K562 (cell line): Measurements from ENCODE around the gene TESK1. TPM values are rescaled to one million over a fixed set of nuclear protein-coding genes. Genes with fewer than 3 reads are reported as not detected.

Experiments used
- E2F5 ChIP-seq: sonication (generic); formaldehyde crosslinking; IDR thresholded peaks from 2 replicates; pipeline ENCODE4 v1.8.0; 2022; ENCODE audit warnings: mild to moderate bottlenecking, missing genetic modification reagents
- ELF4 ChIP-seq: fragments of 450-650 bp; formaldehyde crosslinking; IDR thresholded peaks from 2 replicates; pipeline ENCODE4 v1.4.0; 2022; ENCODE audit warnings: missing genetic modification characterization
- ETS1 ChIP-seq: conservative IDR thresholded peaks from 2 replicates; pipeline ENCODE4 v1.6.1; 2011; ENCODE audit warnings: low read depth, mild to moderate bottlenecking, low read length; ENCODE audit not compliant: control insufficient read depth
- FOXP1 ChIP-seq: sonication (generic); formaldehyde crosslinking; IDR thresholded peaks from 2 replicates; pipeline ENCODE4 v1.8.0; 2022; ENCODE audit warnings: mild to moderate bottlenecking, missing genetic modification reagents
- GABPB1 ChIP-seq: sonication (generic); formaldehyde crosslinking; IDR thresholded peaks from 2 replicates; pipeline ENCODE4 v1.8.0; 2022; ENCODE audit warnings: mild to moderate bottlenecking, missing genetic modification reagents
- GTF3C2 ChIP-seq: IDR thresholded peaks from 3 replicates; pipeline ENCODE4 v1.6.1; 2011; ENCODE audit warnings: borderline replicate concordance, mild to moderate bottlenecking, moderate library complexity; ENCODE audit not compliant: insufficient read length; ENCODE audit errors: extremely low read depth
- HLTF ChIP-seq: fragments of 450-650 bp; IDR thresholded peaks from 2 replicates; pipeline ENCODE4 v1.6.1; 2016
- HMG20B ChIP-seq: fragments of 250-450 bp; sonication (Bioruptor Pico); IDR thresholded peaks from 2 replicates; pipeline ENCODE4 v1.5.0; 2021; ENCODE audit warnings: mild to moderate bottlenecking
- MYC ChIP-seq, 2 experiments: fragments of 250-450 bp in 1 of 2; sonication (Bioruptor Pico) in 1 of 2; IDR thresholded peaks; 2 replicates each; pipeline versions ENCODE4 v1.5.1 to v1.6.1; 2012 to 2021; ENCODE audit warnings: low read depth in 2 of 2, borderline replicate concordance in 1 of 2, improper control_type of control experiment in 1 of 2, low read length in 1 of 2, mild to moderate bottlenecking in 1 of 2, moderate library complexity in 1 of 2
- MYNN ChIP-seq, 2 experiments: sonication (generic); formaldehyde crosslinking in 1 of 2; IDR thresholded peaks; 2 replicates each; pipeline versions ENCODE4 v1.5.0 to v1.6.1; 2016 to 2020; ENCODE audit warnings: antibody characterized with exemption in 1 of 2, missing genetic modification reagents in 1 of 2
- NCOR1 ChIP-seq: fragments of 450-650 bp; IDR thresholded peaks from 2 replicates; pipeline ENCODE4 v1.6.1; 2016; ENCODE audit warnings: mild to moderate bottlenecking, moderate library complexity
- NR2C1 ChIP-seq, 2 experiments: fragments of 450-650 bp; IDR thresholded peaks; 2 replicates each; pipeline ENCODE4 v1.6.1; 2017; ENCODE audit warnings: mild to moderate bottlenecking in 2 of 2, antibody characterized with exemption in 1 of 2, inconsistent platforms in 1 of 2, missing compliant biosample characterization in 1 of 2, missing genetic modification characterization in 1 of 2
- POLR2H ChIP-seq: IDR thresholded peaks from 2 replicates; pipeline ENCODE4 v1.6.1; 2016; ENCODE audit warnings: missing genetic modification characterization, low read depth, mild to moderate bottlenecking, control low read depth, missing compliant biosample characterization, moderate library complexity
- SMAD4 ChIP-seq: fragments of 250-450 bp; sonication (Bioruptor Pico); conservative IDR thresholded peaks from 2 replicates; pipeline ENCODE4 v1.8.0; 2021; ENCODE audit warnings: inconsistent platforms, mild to moderate bottlenecking, moderate library complexity
- SP1 ChIP-seq: sonication (generic); formaldehyde crosslinking; IDR thresholded peaks from 2 replicates; pipeline ENCODE4 v1.8.1; 2022; ENCODE audit warnings: mild to moderate bottlenecking, missing genetic modification reagents
- TAF1 ChIP-seq: IDR thresholded peaks from 2 replicates; pipeline ENCODE4 v1.6.1; 2011; ENCODE audit warnings: mild to moderate bottlenecking, low read length, moderate library complexity; ENCODE audit not compliant: insufficient read depth, control insufficient read depth, severe bottlenecking; ENCODE audit errors: extremely low read depth
- ZNF12 ChIP-seq: sonication (generic); formaldehyde crosslinking; IDR thresholded peaks from 2 replicates; pipeline ENCODE4 v1.4.0; 2020; ENCODE audit warnings: mild to moderate bottlenecking, missing genetic modification reagents
- ZNF444 ChIP-seq: fragments of 250-450 bp; sonication (Bioruptor Pico); IDR thresholded peaks from 2 replicates; pipeline ENCODE4 v1.4.0; 2020; ENCODE audit warnings: mild to moderate bottlenecking, moderate library complexity
- ZNF511 ChIP-seq: sonication (generic); formaldehyde crosslinking; IDR thresholded peaks from 2 replicates; pipeline ENCODE4 v1.8.0; 2022; ENCODE audit warnings: mild to moderate bottlenecking, missing genetic modification reagents
- ZNF766 ChIP-seq: fragments of 200-800 bp; sonication (Bioruptor generic); conservative IDR thresholded peaks from 2 replicates; pipeline ENCODE4 v1.6.1; 2016; ENCODE audit warnings: missing genetic modification characterization, missing compliant biosample characterization
- polyA plus RNA-seq, 8 experiments: library from polyadenylated mRNA; depleted of rRNA in 4 of 8; stranded (reverse) in 5 of 8; unstranded in 3 of 8; fragments of >200 nt; fragmentation: Nextera tagmentation in 2 of 8; fragmentation: Illumina TruSeq in 1 of 8; extraction: Ambion mirVana in 2 of 8; extraction: Trizol in 1 of 8; gene quantifications; 2 replicates each; pipeline versions ENCODE4 v1.2.1 to v1.2.3, GENCODE V29; 2011 to 2014; ENCODE audit warnings: inconsistent platforms in 1 of 8, missing spikeins in 1 of 8
- total RNA-seq, 7 experiments: library from RNA; depleted of rRNA in 6 of 7; stranded (reverse); fragments of >200 nt in 6 of 7; fragmentation: Illumina TruSeq in 2 of 7; extraction: Trizol in 2 of 7; gene quantifications; 2 replicates each; pipeline versions ENCODE4 v1.2.1 to v1.2.3, GENCODE V29; 2011 to 2021; ENCODE audit warnings: low replicate concordance in 1 of 7

The TESK1 gene
- total and polyA plus RNA-seq, 9 of the 15 experiments (the other 6 are each of a cell fraction or from before 2014, with no cell fraction given), result 0.07 to 10.4 (median 4.1) TPM

GRCh38 chr9:35657546-35658136 lies 52.6 kb downstream of the TESK1 start, which contains the start of gene RMRP (continued):
- TF ChIP-seq MYC (IDR thresholded peaks at IDR 0.05; ENCODE audit: low read depth, low read length) (peak; percentile 97), MYC (CRISPR knock-in tag; IDR thresholded peaks at IDR 0.05; ENCODE audit: borderline replicate concordance, low read depth) (no peak), POLR2H (tag) (peak; percentile 99), MYNN (IDR thresholded peaks at IDR 0.05) (0 out of 2 replicates have a peak, but pooled peaks have one; percentile 31), MYNN (CRISPR knock-in tag; IDR thresholded peaks at IDR 0.05) (no peak), GABPB1 (peak; percentile 75), ELF4 (no peak), NR2C1 (IDR thresholded peaks at IDR 0.05) (no peak), NR2C1 (tag; IDR thresholded peaks at IDR 0.05) (peak; percentile 19; the same call in 1 of the 2 replicates), ETS1 (0 out of 2 replicates have a peak, but pooled peaks have one; percentile 73), FOXP1 (CRISPR knock-in tag) (peak; percentile 80), ZNF444 (no peak), ZNF12 (0 out of 2 replicates have a peak, but pooled peaks have one; percentile 26), SMAD4 (CRISPR knock-in tag) (0 out of 2 replicates have a peak, but pooled peaks have one; percentile 17), ZNF766 (CRISPR knock-in tag) (no peak), GTF3C2 (peak; percentile 47), TAF1 (peak; percentile 27), NCOR1 (0 out of 2 replicates have a peak, but pooled peaks have one; percentile 9), HLTF (0 out of 2 replicates have a peak, but pooled peaks have one; percentile 9), HMG20B (CRISPR knock-in tag) (no peak), SP1 (peak; percentile 92), ZNF511 (CRISPR knock-in tag) (peak; percentile 82; the same call in 1 of the 2 replicates), E2F5 (CRISPR knock-in tag) (peak; percentile 83; the same call in 1 of the 2 replicates)
